B cell (primary cell): ENCODE measurements around the gene USP37. TPM values are rescaled to one million over a fixed set of nuclear protein-coding genes. Genes with fewer than 3 reads are reported as not detected.

Source experiments
- ATAC-seq: fragments of 200-7000 bp; cut with Tn5 transposase; one replicate; pipeline ENCODE4 v1.10.0; 2021; ENCODE audit warnings: low read depth, mild to moderate bottlenecking, moderate number of reproducible peaks, moderate library complexity
- CTCF ChIA-PET: fragments of 350-600 bp; sonication (Branson Sonifier 250); formaldehyde crosslinking; loops from one replicate; lab custom pipeline; 2021; ENCODE audit warnings: antibody characterized with exemption, inconsistent platforms; lab: Charles Lee
- POLR2A ChIA-PET: fragments of 350-600 bp; sonication (Branson Sonifier 250); formaldehyde crosslinking; loops from one replicate; lab custom pipeline; 2021; ENCODE audit warnings: antibody characterized with exemption; lab: Charles Lee
- DNase-seq: peaks from one replicate; pipeline ENCODE4 v3.0.0; 2013
- H2AFZ ChIP-seq: 2 replicates; pipeline ENCODE4 v1.6.1; 2012; ENCODE audit warnings: mild to moderate bottlenecking, low read depth, low read length; ENCODE audit not compliant: insufficient read depth, poor library complexity, severe bottlenecking
- H3K27ac ChIP-seq, 2 donors: 1 replicate in 1 of 2; 2 replicates in 1 of 2; pipeline ENCODE4 v1.5.1; 2012 to 2013; ENCODE audit warnings: low read length in 2 of 2, mild to moderate bottlenecking in 2 of 2, moderate library complexity in 1 of 2
- H3K27me3 ChIP-seq, 4 experiments: fragments of 200-600 bp in 1 of 4; sonication (generic) in 1 of 4; replicated peaks in 1 of 4; 1 replicate in 2 of 4; 2 replicates in 2 of 4; pipeline versions ENCODE4 v1.6.1 to v1.7.0; 2013 to 2016; ENCODE audit warnings: low read length in 3 of 4, mild to moderate bottlenecking in 2 of 4, mixed read lengths in 1 of 4, moderate library complexity in 1 of 4; ENCODE audit not compliant: insufficient read depth in 4 of 4, control insufficient read depth in 3 of 4; ENCODE audit errors: control extremely low read depth in 1 of 4
- H3K36me3 ChIP-seq, 2 experiments: replicated peaks in 1 of 2; 1 replicate in 1 of 2; 2 replicates in 1 of 2; pipeline versions ENCODE4 v1.6.1 to v1.7.1; 2013; ENCODE audit warnings: low read length in 1 of 2; ENCODE audit not compliant: insufficient read depth in 2 of 2, control insufficient read depth in 1 of 2; ENCODE audit errors: control extremely low read depth in 1 of 2, extremely low read depth in 1 of 2
- H3K4me1 ChIP-seq, 2 donors: fragments of 200-600 bp in 1 of 2; sonication (generic) in 1 of 2; 1 replicate in 1 of 2; 2 replicates in 1 of 2; pipeline versions ENCODE4 v1.5.1 to v1.6.1; 2013 to 2017; ENCODE audit warnings: low read length in 2 of 2; ENCODE audit not compliant: control insufficient read depth in 2 of 2, insufficient read depth in 2 of 2
- H3K4me2 ChIP-seq: replicated peaks from 2 replicates; pipeline ENCODE3; 2012; ENCODE audit warnings: mild to moderate bottlenecking, low read depth, low read length; ENCODE audit not compliant: poor library complexity, severe bottlenecking
- H3K4me3 ChIP-seq, 5 experiments: fragments of 200-600 bp in 1 of 5; sonication (generic) in 1 of 5; 1 replicate in 3 of 5; 2 replicates in 2 of 5; pipeline versions ENCODE4 v1.5.1 to v1.7.0; 2011 to 2016; ENCODE audit warnings: low read length in 4 of 5, mild to moderate bottlenecking in 4 of 5, low read depth in 2 of 5, control low read depth in 1 of 5, moderate library complexity in 1 of 5; ENCODE audit not compliant: insufficient read depth in 1 of 5; ENCODE audit errors: control extremely low read depth in 1 of 5, extremely low read depth in 1 of 5
- H3K79me2 ChIP-seq: fragments of 200-600 bp; sonication (generic); one replicate; pipeline ENCODE4 v1.6.0; 2016; ENCODE audit warnings: low read length; ENCODE audit not compliant: control insufficient read depth, insufficient read depth
- H3K9ac ChIP-seq: fragments of 200-600 bp; sonication (generic); 2 replicates; pipeline ENCODE4 v1.6.1; 2017; ENCODE audit warnings: mild to moderate bottlenecking, low read length, moderate library complexity
- H3K9me3 ChIP-seq, 3 donors: one replicate each; pipeline versions ENCODE4 v1.6.1 to v1.7.1; 2013; ENCODE audit warnings: low read length in 2 of 3; ENCODE audit not compliant: control insufficient read depth in 2 of 3, insufficient read depth in 1 of 3; ENCODE audit errors: control extremely low read depth in 1 of 3
- H4K20me1 ChIP-seq: 2 replicates; pipeline ENCODE4 v1.6.0; 2012; ENCODE audit warnings: mild to moderate bottlenecking, low read length; ENCODE audit not compliant: insufficient read depth, control insufficient read depth, poor library complexity, severe bottlenecking
- H3K27ac Mint-ChIP-seq: one replicate; pipeline ENCODE4 v1.8.0; 2021; ENCODE audit warnings: mixed read lengths
- H3K27me3 Mint-ChIP-seq: one replicate; pipeline ENCODE4 v1.8.0; 2021; ENCODE audit warnings: mixed read lengths
- H3K4me1 Mint-ChIP-seq: one replicate; pipeline ENCODE4 v1.8.0; 2021; ENCODE audit warnings: mixed read lengths
- H3K4me3 Mint-ChIP-seq: one replicate; pipeline ENCODE4 v1.8.0; 2021; ENCODE audit warnings: mixed read lengths
- H3K9me3 Mint-ChIP-seq: one replicate; pipeline ENCODE4 v1.8.0; 2022; ENCODE audit warnings: mixed read lengths; ENCODE audit not compliant: insufficient read depth
- CTCF ChIP-seq: fragments of 200-600 bp; IDR thresholded peaks from one replicate; pipeline ENCODE4 v1.8.0; 2022; ENCODE audit warnings: antibody characterized with exemption, mild to moderate bottlenecking
- EZH2 ChIP-seq: IDR thresholded peaks from 2 replicates; pipeline ENCODE4 v1.6.1; 2012; ENCODE audit warnings: borderline replicate concordance, low read depth, mild to moderate bottlenecking, moderate library complexity, low read length; ENCODE audit not compliant: insufficient read depth, poor library complexity, severe bottlenecking
- WGBS: methylation state at CpG from one replicate; pipeline ENCODE4 v1.1.5; 2013; ENCODE audit warnings: missing lambda C conversion rate; ENCODE audit not compliant: insufficient coverage; 5-methylcytosine and 5-hydroxymethylcytosine counted together
- intact Hi-C: fragments of 100-400 bp; cut with micrococcal nuclease; formaldehyde crosslinking; loops from one replicate; pipeline ENCODE4 v1.10.0; 2022
- polyA plus RNA-seq: library from polyadenylated mRNA; depleted of rRNA; stranded (reverse); fragments of >200 nt; gene quantifications from 2 replicates; pipeline ENCODE4 v1.2.3, GENCODE V29; 2012
- total RNA-seq, 2 donors: library from RNA; stranded (reverse); fragments of 120-200 nt in 1 of 2; gene quantifications; 1 replicate in 1 of 2; 2 replicates in 1 of 2; pipeline versions ENCODE4 v1.2.3 to v1.2.4, GENCODE V29; 2013 to 2022

The USP37 gene
- total and polyA plus RNA-seq, 2 donors (not counting 1 experiment from before 2014, with no cell fraction given): 3.1 to 29.0 TPM

GRCh38 chr2:218566296-218566695, 1.9 kb downstream of the USP37 start:
- ChIA-PET CTCF (no interaction called here), POLR2A (no interaction called here)
- no peak for DNase-seq
- no peak for ATAC-seq
- Histone ChIP-seq H4K20me1 (no peaks in the 10 kb centered on the region), H3K27me3 (no peaks in the 10 kb centered on the region), H3K4me2 (no peak overlapping the region), H3K9ac (no peak overlapping the region), H3K4me3 (no peak overlapping the region), H3K27ac (peak overlapping the region in 1 of 2 donors; percentile 54), H2AFZ (no peak overlapping the region), H3K79me2 (peaks cover 88% of the 10 kb centered on the region), H3K36me3 (peaks cover 0 to 20% of the 10 kb centered on the region in 2 experiments), H3K4me1 (peaks cover 29 to 31% of the 10 kb centered on the region in 2 donors), H3K9me3 (no peaks in the 10 kb centered on the region)
- intact Hi-C loops: loop anchor here (5.0 kb wide), 2 partner anchors 106 to 596 kb away; partner anchors contain the start of genes NHEJ1, RNF25 and STK36
- WGBS: no CpG with 5 or more reads among the region's 1 CpG
- H3K27ac Mint-ChIP-seq: no peak overlapping the region
- H3K4me1 Mint-ChIP-seq: peaks cover 51% of the 10 kb centered on the region
- H3K4me3 Mint-ChIP-seq: peak overlapping the region; percentile 96
- H3K27me3 Mint-ChIP-seq: no peaks in the 10 kb centered on the region
- no peaks in the 10 kb centered on the region for H3K9me3 Mint-ChIP-seq
- no peak for TF ChIP-seq CTCF
- TF ChIP-seq EZH2: no peak

GRCh38 chr2:218564056-218564455, 4.1 kb downstream of the USP37 start:
- H3K4me2 ChIP-seq: no peak overlapping the region
- peaks cover 65% of the 10 kb centered on the region for H3K79me2 ChIP-seq
- WGBS: 100% methylated on average over 1 of the region's 1 CpG
- no peak overlapping the region for H3K4me3 ChIP-seq
- no peak for TF ChIP-seq EZH2
- no peak for TF ChIP-seq CTCF
- peaks cover 9 to 10% of the 10 kb centered on the region in 2 donors for H3K4me1 ChIP-seq
- intact Hi-C loops: no loop called here
- H2AFZ ChIP-seq: no peak overlapping the region
- Mint-ChIP-seq H3K4me1 (peaks cover 29% of the 10 kb centered on the region), H3K27me3 (no peaks in the 10 kb centered on the region), H3K27ac (no peak overlapping the region), H3K4me3 (no peak overlapping the region), H3K9me3 (no peaks in the 10 kb centered on the region)
- H3K9ac ChIP-seq: no peak overlapping the region
- ATAC-seq (no peak), DNase-seq (no peak)
- H3K9me3 ChIP-seq: no peaks in the 10 kb centered on the region
- H4K20me1 ChIP-seq: no peaks in the 10 kb centered on the region
- peaks cover 0 to 29% of the 10 kb centered on the region in 2 experiments for H3K36me3 ChIP-seq
- ChIA-PET POLR2A (no interaction called here), CTCF (no interaction called here)
- H3K27me3 ChIP-seq: no peaks in the 10 kb centered on the region
- no peak overlapping the region for H3K27ac ChIP-seq
